ENCODE data around the gene CCDC8.
"Not testable (repeated sequence)": the region's sequence is repeated elsewhere in the genome, so short reads cannot be mapped to it uniquely, and the experiment has no call there.

Gene CCDC8

DNA sequence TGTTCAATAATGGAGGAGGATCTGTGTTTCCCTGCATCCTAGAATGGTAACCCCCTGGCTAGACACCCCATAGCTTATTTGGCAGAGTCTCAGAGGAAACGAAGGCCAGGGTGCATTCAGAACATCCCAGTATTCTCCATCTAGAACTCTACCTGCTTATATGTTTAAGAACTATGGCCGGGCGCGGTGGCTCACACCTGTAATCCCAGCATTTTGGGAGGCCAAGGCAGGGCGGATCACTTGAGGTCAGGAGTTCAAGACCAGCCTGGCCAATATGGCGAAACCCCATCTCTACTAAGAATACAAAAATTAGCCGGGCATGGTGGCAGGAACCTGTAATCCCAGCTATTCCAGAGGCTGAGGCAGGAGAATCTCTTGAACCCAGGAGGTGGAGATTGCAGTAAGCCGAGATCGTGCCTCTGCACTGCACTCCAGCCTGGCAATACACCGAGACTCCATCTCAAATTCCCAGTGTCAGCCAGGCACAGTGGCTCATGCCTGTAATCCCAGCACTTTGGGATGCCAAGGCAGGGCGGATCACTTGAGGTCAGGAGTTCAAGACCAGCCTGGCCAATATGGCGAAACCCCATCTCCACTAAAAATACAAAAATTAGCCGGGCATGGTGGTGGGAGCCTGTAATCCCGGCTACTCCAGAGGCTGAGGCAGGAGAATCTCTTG lies 15.4 kb downstream of the CCDC8 start:
- not testable (repeated sequence) for DNase-seq

DNA sequence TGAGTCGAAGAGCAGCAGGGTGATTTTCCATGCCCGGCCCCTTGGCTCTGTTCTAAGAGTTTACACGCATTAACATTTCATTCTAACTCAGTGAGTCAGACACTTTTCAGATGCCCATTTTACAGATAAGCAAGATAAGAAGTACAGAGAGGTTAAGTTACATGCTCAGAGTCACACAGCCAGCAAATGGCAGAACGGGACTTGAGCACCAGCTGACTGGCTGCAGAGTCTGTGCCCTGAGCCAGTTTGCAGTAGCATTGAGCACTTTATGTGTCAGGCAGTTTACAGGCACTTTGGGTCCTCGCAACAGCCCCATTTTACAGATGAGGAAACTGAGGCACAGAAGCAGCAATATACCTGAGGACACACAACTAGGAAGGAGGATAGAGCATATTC lies 19.0 kb downstream of the CCDC8 start:
- no peak for DNase-seq

DNA sequence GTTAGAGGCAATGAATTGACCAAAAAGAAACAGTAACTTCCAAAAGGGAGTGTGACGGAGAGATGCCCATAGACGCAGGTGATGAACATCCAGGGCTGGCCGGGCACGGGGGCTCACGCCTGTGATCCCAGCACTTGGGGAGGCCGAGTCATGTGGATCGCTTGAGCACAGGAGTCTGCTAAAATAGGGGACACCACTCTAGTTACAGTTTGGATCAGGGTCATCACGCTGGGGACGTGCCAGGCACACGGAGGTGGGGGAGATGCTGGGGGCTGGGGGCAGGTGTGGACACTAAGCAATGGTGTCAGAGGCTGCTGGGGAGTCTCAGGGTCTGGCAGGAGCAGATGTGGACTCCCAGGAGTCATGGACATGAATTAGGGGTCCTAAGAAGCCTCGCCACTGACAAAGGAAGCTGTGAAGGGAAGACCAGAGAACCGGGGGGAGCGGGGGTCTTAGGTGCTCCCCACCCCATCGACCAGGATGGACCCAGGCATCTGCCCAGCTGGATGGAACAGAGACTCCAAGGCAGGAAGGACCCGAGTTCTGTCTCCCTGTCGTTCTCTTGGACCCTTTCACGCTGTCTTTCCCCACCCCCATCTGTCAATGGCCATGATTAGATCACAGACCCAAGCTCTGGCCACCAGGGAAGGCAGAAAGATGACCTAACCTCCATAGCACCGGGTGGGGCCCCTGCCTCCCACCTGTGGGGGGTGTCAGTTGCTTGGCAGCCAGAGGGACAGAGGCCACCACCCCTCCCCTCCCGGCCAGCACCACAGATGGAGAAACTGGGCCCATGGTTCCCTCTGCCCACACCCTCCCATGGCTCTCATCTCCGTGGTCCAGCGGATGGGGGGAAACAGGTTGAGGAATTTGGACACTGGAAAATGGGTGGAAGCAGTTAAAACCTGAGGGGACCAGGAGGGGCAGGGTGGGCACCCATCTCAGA lies 19.6 kb downstream of the CCDC8 start:
- no peak for DNase-seq

DNA sequence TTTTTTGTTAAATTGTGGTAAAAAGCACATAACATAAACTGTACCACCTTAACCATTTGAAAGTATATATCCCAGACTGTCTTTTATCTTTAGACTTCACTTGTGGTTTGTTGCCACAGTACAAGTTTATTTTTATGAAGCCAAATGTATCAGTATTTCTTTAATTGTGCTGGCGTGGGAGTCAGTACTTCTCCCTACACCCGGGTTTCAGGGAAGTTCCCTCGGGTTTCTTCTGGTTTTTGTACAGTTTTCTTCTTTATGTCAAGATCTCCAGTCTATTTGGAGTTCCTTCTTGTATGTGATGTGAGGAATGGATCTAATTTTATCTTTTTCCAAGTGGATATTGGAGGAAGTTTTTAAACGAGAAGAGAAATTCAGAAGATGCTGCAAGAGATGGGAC lies 20.5 kb downstream of the CCDC8 start:
- DNase-seq: no peak

DNA sequence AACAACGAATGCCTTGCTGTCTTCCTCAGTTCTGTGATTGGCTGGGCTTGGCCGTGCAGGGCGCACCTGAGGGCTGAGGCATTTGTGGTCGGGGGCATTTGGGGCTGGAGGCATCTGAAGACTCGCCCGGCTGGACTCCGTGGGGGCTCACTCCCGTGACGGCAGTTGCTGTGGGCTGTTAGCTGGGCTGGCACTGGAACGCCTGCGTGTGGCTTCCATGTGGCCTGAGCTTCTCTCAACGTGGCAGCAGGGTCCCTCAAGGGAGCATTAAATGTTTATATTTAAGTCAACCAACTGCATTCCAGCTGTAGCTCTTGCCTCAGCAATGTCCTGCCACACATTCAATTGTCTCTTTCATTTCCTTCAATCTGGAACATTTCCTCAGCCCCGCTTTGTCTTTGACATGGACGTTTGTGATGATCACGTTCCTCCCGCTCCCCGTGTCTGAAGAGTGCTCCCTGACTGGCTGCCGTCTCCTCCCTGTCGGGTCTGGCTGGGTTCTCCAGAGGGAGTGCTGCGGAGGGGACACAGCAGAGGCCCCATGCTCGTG lies 21.0 kb downstream of the CCDC8 start:
- no peak for DNase-seq

DNA sequence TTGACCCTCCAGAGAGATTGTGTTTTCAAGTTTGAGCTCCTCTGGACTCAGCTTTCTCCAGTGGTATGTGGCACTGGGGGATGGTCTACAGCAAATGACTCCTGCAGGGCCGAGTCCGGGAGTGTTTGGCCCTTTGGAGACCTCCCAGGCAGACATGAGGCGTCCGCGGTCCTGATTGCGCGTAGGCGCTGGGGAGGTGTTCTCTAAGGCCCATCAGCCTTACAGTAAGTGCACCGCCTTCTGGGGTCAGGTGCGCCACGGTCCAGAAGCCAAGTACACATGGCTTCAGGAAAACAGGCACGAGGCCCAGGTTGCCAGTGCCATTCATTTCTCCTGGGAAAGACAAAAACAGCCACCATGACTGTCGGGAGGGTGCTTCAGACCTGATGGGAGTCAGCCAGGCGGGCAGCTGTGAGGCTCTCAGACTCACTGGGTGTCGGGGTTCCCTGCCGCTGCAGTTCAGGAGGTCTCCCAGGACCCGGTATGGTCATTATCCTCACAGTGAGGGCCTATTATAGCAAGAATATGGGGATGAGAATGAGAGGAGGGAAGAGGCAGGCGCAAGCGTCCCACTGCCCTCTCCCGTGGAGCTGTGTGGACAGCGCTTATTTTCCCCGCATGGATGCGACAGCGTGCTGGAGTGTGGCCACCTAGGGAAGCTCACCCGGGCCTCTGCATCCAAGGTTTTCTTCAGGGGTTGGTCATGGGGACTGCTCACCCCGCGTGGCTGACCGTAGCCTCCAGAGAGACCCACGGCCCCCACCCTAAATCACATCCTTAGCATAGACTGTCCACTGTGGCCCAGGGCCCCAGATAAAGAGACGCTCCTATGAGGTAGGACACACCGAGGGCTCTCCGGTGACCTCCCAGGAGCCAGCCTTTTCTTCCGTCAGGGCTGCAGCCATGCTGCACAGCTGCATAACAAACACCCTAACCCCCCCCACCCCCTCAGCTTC lies 21.8 kb downstream of the CCDC8 start:
- no peak for DNase-seq

DNA sequence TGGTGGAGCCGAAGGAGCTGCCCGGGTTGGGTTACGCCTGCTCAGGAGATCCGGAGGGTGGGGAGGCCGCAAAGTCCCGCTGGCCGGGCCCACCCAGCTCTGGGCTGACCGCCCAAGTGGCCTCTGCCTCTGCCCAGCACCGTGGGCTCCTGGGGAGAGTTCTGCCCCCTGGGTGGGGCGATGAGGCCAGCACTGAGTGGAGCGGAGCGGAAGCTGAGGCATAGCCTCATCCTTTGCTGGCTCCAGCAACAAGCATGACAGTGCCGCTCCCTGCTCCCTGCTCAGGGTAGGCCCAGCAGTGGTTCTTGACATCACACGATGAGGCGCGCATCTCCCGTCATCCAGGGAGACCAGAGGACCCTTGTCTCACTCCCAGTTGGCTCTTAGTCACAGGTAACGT lies 22.5 kb downstream of the CCDC8 start:
- DNase-seq: no peak

DNA sequence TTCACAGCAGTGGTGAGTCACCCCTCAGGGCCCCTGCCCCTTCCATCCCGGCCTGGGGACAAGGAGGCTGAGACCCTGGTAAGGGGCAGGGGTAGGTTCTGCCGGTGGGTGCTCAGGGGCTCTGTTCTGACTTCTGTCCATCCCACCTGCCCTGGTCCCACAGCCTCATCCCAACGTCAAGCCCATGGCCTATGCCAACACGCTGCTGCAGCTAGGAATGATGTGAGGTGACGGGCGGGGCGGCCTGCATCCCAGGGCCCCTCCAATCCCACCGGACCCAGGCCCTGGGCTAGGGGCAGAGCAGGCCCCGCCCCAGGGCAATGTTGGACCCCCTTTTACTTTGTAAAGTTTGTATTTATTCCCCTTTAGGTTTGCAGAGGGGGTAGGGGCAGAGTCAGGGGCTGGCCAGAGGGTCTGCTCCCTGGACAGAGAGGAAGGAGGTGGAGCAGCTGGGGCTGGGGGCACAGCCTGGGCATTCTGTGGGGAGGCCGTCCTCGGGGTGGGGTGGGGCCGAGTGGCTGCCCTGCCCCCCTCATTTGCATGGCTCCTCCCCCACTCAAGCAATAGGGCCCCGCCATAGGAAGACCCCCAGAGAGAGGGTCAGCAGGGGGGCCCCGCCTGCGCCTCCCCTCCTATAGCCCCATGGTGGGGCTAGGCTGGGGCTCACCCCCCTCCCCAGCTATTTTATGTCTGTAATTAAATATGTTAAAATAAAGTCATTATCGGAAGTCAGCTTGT lies 23.1 kb downstream of the CCDC8 start:
- DNase-seq: no peak

DNA sequence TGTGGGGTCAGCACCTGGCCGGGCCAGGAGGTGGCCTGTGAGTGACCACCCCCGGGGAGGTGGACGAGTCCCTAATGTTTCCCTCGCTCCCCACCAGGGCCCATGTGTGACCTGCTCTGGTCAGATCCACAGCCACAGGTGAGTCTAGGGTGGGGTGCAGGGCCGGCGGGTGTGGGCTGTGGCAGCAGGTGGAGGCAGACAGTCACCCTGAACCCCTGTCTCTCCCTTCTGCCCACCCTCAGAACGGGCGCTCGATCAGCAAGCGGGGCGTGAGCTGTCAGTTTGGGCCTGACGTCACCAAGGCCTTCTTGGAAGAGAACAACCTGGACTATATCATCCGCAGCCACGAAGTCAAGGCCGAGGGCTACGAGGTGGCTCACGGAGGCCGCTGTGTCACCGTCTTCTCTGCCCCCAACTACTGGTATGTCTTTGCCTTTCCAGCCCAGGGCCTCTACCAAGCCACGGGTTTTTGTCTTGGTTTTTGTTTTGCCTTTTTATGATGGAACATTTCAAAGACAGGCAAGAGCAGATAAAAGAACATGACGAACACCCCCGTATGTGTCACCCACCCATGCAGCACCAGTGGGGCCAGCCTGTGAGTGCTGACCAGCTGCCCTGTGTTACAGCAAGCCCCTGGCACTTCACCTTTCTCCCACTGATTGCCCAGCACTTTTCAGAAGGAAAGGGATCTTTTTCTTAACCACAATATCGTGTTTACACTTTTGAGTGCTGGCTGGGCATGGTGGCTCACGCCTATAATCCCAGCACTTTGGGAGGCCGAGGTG lies 24.9 kb downstream of the CCDC8 start:
- no peak for DNase-seq

DNA sequence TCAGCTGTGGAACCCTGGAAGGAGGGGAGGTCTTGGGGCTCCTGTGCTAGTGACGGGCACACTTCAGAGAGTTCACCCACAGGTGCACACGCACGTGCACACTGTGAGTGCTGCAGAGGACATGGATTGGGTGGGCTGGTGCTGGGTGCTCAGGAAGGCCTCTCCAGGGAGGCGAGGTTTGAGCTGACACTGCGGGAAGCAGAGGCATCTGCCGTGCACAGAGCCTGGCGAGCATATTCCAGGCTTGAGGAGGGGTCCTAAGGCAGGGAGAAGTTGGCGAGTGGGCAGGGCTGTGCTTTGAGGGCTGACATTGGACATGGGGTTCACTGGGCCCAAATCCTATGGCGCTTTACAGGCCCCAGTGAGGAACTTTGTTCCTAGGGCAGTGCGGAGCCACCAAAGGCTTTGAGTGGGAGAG lies 25.6 kb downstream of the CCDC8 start:
- DNase-seq: no peak

DNA sequence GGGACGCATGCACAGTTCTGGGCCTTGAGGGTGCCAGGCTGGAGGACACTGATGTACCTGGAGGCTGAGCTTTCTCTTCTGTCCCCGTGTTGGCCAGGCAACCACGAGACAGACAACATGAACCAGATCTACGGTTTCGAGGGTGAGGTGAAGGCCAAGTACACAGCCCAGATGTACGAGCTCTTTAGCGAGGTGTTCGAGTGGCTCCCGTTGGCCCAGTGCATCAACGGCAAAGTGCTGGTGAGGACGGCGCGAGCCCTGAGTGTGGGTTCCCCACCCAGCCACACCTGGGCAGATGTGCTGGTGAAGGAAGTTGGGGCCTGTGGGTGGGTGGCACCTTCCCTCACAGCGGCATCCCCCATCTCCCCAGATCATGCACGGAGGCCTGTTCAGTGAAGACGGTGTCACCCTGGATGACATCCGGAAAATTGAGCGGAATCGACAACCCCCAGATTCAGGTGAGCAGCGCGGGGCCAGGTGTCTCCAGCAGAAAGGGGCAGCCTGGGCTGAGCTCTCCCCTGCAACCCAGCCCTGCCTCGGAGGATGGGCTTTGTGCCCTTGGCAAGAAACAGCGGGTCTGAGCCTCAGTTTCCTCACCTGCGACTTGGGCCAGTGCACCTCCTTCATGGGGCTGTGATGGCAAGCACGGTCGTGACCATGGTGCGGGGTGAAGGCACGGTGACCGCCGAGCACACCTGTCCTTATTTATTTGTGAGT lies 26.2 kb downstream of the CCDC8 start:
- DNase-seq: no peak

DNA sequence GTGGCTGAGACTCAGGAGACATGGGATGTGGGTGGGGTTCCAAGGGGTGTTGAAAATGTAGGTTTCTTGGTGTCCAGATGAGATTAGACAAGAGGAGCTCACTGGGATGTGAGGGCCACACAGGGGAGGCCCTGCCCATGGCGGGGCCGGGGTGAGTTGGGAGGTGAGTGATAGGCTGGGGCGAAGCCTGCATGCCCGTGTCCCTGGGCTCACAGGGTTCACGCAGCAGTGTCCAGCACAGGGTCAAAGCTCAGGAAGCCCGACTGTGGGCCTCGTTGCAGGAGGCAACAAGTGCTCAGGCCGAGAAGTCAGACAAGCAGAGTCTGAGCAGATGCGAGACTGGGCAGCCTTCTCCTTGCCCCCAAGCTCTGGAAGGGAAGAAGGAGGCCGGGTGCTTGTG lies 27.2 kb downstream of the CCDC8 start:
- no peak for DNase-seq

DNA sequence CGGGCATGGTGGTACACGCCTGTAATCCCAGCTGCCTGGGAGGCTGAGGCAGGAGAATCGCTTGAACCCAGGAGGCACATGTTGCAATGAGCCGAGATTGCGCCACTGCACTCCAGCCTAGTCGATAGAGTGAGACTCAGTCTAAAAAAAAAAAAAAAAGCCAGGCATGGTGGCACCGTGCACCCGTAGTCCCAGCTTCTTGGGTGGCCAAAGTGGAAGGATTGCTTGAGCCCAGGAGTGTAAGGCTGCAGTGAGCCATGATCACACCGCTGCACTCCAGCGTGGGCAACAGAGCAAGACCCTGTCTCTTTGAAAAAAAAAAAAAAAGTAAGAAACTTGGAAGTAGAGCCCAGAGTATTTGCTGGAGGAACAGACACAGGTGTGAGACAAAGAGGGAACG lies 27.7 kb downstream of the CCDC8 start:
- DNase-seq: no peak

DNA sequence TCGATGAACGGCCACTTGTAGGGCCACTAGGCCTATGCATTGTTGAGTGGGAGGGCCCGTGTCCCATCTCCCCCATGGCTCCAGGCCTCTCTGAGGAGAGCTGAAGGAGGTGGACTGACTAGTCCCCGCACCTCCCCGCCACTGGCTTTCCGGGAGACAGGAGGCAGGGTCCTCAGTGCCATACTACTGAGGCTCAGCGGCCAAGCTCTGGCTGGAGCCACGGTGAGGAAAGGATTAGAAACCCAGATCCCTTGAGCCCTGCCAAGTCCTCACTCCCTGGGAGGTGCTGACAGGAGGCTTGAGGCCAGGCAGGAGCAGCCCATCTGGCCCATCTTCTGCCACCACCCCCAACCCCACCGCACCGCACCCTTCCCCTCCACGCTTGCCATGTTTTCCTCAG lies 29.0 kb downstream of the CCDC8 start:
- no peak for DNase-seq

DNA sequence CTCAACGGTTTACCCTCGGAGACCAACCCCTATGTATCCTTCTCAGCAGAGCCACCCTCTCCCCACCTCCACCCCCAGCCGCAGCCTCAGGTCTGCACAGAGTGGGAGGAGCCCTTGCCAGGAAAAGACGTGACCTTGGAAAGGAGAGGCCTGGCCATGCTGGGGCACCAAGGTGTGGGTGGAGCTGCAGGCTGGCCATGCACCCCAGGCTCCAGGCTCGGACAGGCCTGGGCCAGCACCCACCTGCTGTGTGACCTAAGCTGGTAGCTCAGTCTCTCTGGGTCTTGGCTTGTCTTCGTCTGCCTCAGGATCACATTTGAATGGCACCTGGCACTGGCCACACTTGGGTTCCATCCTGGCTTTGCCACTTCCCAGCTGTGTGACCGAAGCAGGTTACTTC lies 29.5 kb downstream of the CCDC8 start:
- DNase-seq: no peak

DNA sequence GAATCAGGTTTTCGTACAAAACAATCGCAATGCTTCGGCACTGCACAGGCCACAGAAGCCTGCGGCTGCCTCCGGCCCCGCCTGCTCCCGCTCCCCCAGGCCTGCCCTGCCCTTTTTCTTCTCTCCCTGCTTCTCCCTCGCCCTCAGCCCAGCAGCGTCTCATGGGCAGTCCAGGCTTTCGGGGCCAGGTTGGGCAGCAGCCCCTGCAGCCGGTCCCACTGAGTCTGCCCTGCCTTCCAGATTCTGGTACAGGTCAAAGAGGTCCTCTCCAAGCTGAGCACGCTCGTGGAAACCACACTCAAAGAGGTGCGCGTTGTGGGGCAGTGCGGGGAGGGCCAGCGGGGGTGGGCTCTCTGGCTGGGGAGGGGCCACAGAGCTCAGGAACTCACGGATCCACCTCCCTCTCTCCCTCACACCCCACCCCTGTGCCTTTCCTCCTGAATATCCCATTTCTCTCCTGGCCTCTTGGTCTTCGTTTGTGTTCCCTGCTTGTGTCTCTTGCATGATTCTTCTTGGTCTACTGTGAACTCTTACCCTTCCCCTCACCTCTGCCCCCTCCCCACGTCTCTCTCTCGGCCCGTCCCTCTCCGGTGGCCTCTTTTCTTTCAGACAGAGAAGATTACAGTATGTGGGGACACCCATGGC lies 30.1 kb downstream of the CCDC8 start:
- DNase-seq: no peak

DNA sequence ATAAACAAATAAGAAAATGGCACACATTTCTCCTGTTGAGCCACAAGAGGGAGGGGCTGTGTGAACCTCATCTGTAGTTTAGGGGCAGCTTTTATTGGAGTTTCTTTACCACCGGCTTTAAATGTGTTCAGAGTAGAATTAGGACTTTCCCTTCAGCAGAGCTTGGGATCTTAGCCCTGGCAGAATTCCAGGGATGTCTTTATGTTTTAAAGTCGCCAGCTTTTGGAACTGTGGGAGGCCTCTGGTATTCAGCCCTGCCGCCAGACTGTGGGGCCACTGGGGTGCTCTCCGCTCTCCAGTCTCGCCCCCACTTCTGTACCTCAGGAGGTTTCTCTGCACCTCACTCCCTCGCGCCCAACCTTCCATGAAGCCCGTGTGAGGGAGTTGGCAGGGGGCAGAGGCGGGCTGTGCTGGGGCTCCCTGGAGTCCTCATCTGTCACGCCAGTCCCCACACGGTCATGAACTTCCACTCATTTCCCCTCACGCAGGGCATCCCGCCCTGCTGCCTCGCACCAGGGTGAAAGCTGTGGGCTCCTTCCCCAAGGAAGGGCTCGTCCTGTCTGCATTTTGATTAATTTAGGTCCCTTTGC lies 31.5 kb downstream of the CCDC8 start:
- DNase-seq: no peak

DNA sequence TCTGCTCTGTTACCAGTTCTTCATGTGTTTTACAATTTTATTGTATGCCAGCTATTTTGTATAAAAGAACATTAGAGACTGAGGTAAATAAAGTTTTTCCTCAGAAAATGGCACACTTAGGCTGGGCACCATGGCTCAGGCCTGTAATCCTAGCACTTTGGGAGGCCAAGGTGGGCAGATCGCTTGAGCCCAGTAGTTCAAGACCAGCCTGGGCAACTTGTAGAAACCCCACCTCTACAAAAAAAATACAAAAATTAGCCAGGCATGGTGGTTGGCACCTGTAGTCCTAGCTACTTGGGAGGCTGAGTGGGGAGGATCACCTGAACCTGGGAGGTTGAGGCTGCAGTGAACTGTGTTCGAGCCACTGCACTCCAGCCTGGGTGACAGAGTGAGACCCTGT lies 32.0 kb downstream of the CCDC8 start:
- no peak for DNase-seq

DNA sequence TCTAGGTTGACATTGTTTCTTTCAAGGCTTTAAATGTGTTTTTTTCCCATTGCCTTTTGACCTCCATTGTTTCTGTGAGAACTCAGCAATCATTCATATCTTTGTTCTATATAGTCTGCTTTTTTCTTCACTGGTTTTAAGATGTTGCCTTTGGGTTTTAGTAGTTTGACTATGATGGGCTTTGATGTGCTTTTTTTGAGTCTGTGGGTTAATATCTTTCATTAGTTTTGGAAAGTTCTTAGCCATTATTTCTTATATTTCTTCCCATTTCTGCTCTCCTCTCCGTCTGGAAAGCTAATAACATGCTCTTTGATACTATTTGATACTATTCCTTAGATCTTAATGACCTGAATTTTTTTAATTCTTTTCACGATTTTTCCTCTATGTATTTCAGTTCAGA lies 32.7 kb downstream of the CCDC8 start:
- no peak for DNase-seq

DNA sequence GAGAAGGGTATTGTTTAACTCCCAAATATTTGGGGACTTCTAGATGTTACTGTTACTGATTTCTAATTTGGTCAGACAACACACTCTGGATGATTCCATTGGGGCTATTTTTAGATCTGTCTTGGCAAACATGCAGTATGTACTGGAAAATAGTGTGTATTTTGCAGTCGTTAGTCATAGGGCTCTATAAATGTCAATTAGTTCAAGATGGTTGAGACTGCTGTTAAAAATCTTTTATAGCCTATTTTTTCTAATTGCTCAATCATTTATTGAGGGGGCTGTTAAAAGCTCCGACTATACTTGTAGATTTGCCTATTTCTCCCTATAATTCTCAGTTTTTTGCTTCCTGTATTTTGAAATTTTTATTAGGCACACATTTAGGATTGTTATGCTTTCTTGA lies 35.1 kb downstream of the CCDC8 start:
- DNase-seq: no peak
